GM12878 (cell line): ENCODE results near the gene TOB1.

Experiments
- CTCF ChIP-seq, 3 experiments: IDR thresholded peaks in 2 of 3; conservative IDR thresholded peaks in 1 of 3; 2 replicates each; pipeline ENCODE4 v1.5.1; 2011; ENCODE audit warnings: low read depth in 3 of 3, low read length in 3 of 3, mild to moderate bottlenecking in 3 of 3, control low read depth in 2 of 3, moderate library complexity in 2 of 3, inconsistent platforms in 1 of 3, mixed read lengths in 1 of 3; ENCODE audit not compliant: control insufficient read depth in 2 of 3, insufficient read depth in 1 of 3; ENCODE audit errors: extremely low read depth in 1 of 3
- EP300 ChIP-seq, 2 experiments: fragments of 150-350 bp in 1 of 2; IDR thresholded peaks; 2 replicates each; pipeline ENCODE4 v1.6.1; 2011 to 2012; ENCODE audit warnings: low read depth in 2 of 2, low read length in 2 of 2, borderline replicate concordance in 1 of 2, improper control_type of control experiment in 1 of 2, inconsistent platforms in 1 of 2; ENCODE audit not compliant: control insufficient read depth in 1 of 2
- FOXK2 ChIP-seq: fragments of 450-650 bp; IDR thresholded peaks from 2 replicates; pipeline ENCODE4 v1.6.1; 2017; ENCODE audit warnings: mild to moderate bottlenecking, moderate library complexity
- FOXM1 ChIP-seq: IDR thresholded peaks from 2 replicates; pipeline ENCODE4 v1.6.1; 2012; ENCODE audit warnings: low read depth, mild to moderate bottlenecking, inconsistent platforms, low read length, moderate library complexity
- HDAC2 ChIP-seq: fragments of 200-600 bp; sonication (generic); IDR thresholded peaks from 2 replicates; pipeline ENCODE4 v1.6.1; 2017
- NFXL1 ChIP-seq: fragments of 450-650 bp; IDR thresholded peaks from 2 replicates; pipeline ENCODE4 v1.6.1; 2017; ENCODE audit warnings: antibody characterized with exemption, mild to moderate bottlenecking, borderline replicate concordance
- POLR2AphosphoS5 ChIP-seq: IDR thresholded peaks from 2 replicates; pipeline ENCODE4 v1.6.1; 2011; ENCODE audit warnings: mild to moderate bottlenecking, low read length, inconsistent platforms
- REST ChIP-seq: IDR thresholded peaks from 2 replicates; pipeline ENCODE4 v1.6.1; 2012; ENCODE audit warnings: mild to moderate bottlenecking, low read depth, low read length
- SUZ12 ChIP-seq: fragments of 200-600 bp; sonication (generic); IDR thresholded peaks from one replicate; pipeline ENCODE4 v1.6.1; 2018; ENCODE audit warnings: antibody characterized with exemption, mild to moderate bottlenecking; ENCODE audit not compliant: unreplicated experiment

DNA sequence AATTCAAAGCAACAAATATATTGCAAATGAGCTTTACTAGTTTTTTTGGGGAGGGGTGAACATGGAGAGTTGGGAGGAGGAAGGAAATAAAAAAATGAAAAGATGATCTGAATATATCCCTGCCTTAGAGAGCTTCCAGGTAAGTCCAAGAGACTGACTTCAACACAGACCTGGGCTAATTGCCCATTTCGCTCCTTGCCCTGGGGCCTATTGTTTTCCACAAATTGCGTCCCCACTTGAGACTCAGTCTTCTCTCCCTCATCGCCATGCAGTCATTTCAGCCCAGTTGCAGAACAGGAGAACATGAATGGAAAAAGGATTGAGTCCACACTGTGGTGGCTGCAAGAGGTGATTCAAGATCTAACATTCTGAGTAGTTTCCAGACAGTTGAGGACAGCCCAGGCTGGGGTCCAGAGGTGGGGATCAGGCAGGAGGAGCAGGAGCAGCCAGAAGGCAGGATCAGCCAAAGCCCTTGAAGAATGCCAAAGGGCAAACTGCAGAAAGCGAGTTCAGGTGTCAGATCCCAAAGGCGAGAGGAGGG lies 21.6 kb upstream of the TOB1 start:
- TF ChIP-seq CTCF (IDR thresholded peaks at IDR 0.05 in 2 of 3, conservative IDR thresholded peaks at IDR 0.05 in 1 of 3; ENCODE audit: control insufficient read depth in 2 of 3, extremely low read depth in 1 of 3, insufficient read depth in 1 of 3, low read depth in 3 of 3, low read length in 3 of 3) (no peak), REST (no peak), FOXM1 (no peak), EP300 (IDR thresholded peaks at IDR 0.05; ENCODE audit: borderline replicate concordance in 1 of 2, control insufficient read depth in 1 of 2, low read depth in 2 of 2, low read length in 2 of 2) (no peak), NFXL1 (no peak), HDAC2 (no peak), FOXK2 (no peak), POLR2AphosphoS5 (no peak), SUZ12 (no peak)
